ENCODE data around the gene SERPINH1.

SERPINH1 gene

GRCh38 chr11:75554258-75555022 lies 7.6 kb upstream of the SERPINH1 start:
- peak overlapping the region; percentile 70 for H3K27ac ChIP-seq
- H3K36me3 ChIP-seq (replicated peaks): no peaks in the 10 kb centered on the region
- TF ChIP-seq CTCF (IDR thresholded peaks at IDR 0.05; ENCODE audit: low read depth, low read length, missing control alignments): no peak
- in situ Hi-C loops (cut with HindIII; ENCODE audit: low pct_ligation_motif_present, low sequenced_read_pairs): no loop called here
- peak; percentile 99 for DNase-seq
- H3K4me3 ChIP-seq (ENCODE audit: low read depth, low read length): peak overlapping the region; percentile 37
- no peaks in the 10 kb centered on the region for H3K27me3 ChIP-seq (replicated peaks)

- in situ Hi-C loops (cut with HindIII; ENCODE audit: low pct_ligation_motif_present, low sequenced_read_pairs): no loop called here
- no peak for TF ChIP-seq CTCF (IDR thresholded peaks at IDR 0.05; ENCODE audit: low read depth, low read length, missing control alignments)
- no peak for DNase-seq
- no peaks in the 10 kb centered on the region for H3K36me3 ChIP-seq (replicated peaks)
- peak overlapping the region; percentile 70 for H3K27ac ChIP-seq
- no peaks in the 10 kb centered on the region for H3K27me3 ChIP-seq (replicated peaks)
- peak overlapping the region; percentile 37 for H3K4me3 ChIP-seq (ENCODE audit: low read depth, low read length)
Observed at GRCh38 chr11:75555079-75555811, 6.8 kb upstream of the SERPINH1 start.

GRCh38 chr11:75556275-75556674 lies 5.8 kb upstream of the SERPINH1 start:
- no peak for DNase-seq
- TF ChIP-seq CTCF (IDR thresholded peaks at IDR 0.05; ENCODE audit: low read depth, low read length, missing control alignments): no peak
- H3K27ac ChIP-seq: no peak overlapping the region
- no peaks in the 10 kb centered on the region for H3K36me3 ChIP-seq (replicated peaks)
- in situ Hi-C loops (cut with HindIII; ENCODE audit: low pct_ligation_motif_present, low sequenced_read_pairs): no loop called here
- no peaks in the 10 kb centered on the region for H3K27me3 ChIP-seq (replicated peaks)
- no peak overlapping the region for H3K4me3 ChIP-seq (ENCODE audit: low read depth, low read length)

- in situ Hi-C loops (cut with HindIII; ENCODE audit: low pct_ligation_motif_present, low sequenced_read_pairs): no loop called here
- no peak overlapping the region for H3K4me3 ChIP-seq (ENCODE audit: low read depth, low read length)
- H3K27ac ChIP-seq: peak overlapping the region; percentile 66
- no peaks in the 10 kb centered on the region for H3K27me3 ChIP-seq (replicated peaks)
- peak; percentile 88 for DNase-seq
- TF ChIP-seq CTCF (IDR thresholded peaks at IDR 0.05; ENCODE audit: low read depth, low read length, missing control alignments): no peak
- no peaks in the 10 kb centered on the region for H3K36me3 ChIP-seq (replicated peaks)
Observed at GRCh38 chr11:75557666-75558494, 4.2 kb upstream of the SERPINH1 start.

GRCh38 chr11:75558939-75559843 lies 2.9 kb upstream of the SERPINH1 start:
- no peak for TF ChIP-seq CTCF (IDR thresholded peaks at IDR 0.05; ENCODE audit: low read depth, low read length, missing control alignments)
- DNase-seq: peak; percentile 64
- Histone ChIP-seq H3K36me3 (replicated peaks) (peaks cover 2% of the 10 kb centered on the region), H3K4me3 (ENCODE audit: low read depth, low read length) (no peak overlapping the region), H3K27me3 (replicated peaks) (no peaks in the 10 kb centered on the region), H3K27ac (peak overlapping the region; percentile 66)
- in situ Hi-C loops (cut with HindIII; ENCODE audit: low pct_ligation_motif_present, low sequenced_read_pairs): no loop called here

Data from brain microvascular endothelial cell (primary cell).